ENCODE results near the gene SIM2.
"Not testable (repeated sequence)": the region's sequence is repeated elsewhere in the genome, so short reads cannot be mapped to it uniquely, and the experiment has no call there.

SIM2 gene

DNA sequence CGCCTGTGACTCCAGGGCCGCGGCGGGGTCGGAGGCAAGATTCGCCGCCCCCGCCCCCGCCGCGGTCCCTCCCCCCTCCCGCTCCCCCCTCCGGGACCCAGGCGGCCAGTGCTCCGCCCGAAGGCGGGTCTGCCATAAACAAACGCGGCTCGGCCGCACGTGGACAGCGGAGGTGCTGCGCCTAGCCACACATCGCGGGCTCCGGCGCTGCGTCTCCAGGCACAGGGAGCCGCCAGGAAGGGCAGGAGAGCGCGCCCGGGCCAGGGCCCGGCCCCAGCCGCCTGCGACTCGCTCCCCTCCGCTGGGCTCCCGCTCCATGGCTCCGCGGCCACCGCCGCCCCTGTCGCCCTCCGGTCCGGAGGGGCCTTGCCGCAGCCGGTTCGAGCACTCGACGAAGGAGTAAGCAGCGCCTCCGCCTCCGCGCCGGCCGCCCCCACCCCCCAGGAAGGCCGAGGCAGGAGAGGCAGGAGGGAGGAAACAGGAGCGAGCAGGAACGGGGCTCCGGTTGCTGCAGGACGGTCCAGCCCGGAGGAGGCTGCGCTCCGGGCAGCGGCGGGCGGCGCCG, at the start of gene SIM2:
SIM2 (plus strand) TSS at position 135 of the 565 bp plus-strand sequence. CDS start 632 bp downstream, outside the sequence.
- ATAC-seq, result no peak

DNA sequence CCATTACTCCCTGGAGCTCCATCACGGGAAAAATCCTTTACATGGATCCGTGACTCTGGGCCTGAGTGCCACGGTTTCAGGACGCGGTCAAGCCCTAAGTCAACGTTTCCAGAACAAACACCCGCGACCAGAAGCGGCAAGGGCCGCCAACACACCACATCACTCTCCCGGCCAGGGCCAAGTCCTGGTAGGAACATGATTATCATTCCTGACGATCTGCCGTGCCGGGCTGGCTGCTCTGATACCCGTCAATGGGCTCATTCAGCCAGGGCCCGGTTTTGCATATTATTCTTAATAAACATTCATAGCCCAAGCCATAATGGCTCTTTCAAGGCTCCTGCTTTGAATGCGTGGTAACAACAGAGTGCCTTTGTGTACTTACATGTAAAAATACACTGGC, 44.6 kb upstream of the SIM2 start:
- no peak for ATAC-seq

DNA sequence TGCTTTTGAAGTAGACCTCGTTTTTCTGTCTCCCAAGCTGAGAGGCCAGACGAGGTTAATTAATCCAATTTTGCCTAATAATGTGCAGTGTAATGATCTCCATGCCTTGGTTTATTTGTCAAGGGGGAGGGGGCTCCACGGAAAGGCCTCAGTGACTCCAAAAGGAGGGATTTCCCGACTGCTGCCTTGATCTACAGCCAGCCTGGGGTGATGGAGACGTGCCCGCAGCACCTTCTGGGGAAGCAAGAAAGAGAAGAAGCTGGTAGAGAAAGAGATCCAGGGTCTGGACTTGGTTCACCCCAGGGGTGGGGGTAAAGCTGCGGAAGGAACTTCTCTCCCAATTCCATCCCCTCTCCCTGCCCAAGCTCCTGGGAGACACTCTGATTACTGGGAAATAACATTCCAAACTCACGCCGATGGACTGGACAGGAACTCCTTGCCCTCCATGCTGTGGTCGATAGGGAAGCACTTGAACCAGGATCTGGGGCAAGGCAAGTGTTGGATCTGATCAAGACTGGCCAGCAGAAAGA, 44.1 kb upstream of the SIM2 start:
- no peak for ATAC-seq

DNA sequence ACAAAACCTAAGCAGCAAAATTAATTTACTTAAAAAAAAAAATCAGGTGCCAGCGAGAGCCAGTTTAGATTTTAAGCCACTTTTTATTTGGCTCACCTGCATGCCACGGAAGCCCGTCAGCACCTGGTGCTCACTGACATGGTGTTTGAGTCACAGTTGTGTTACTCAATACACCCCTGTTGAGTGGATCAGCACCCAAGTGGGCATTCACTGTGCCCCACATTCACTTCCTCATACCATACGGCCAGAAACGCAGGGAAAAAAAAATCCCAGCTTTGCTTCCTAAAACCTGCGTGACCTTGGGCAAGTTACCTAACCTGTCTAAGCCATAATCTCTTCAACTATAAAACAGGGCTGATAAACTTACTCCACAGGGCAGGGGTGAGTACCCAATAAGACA, 42.8 kb upstream of the SIM2 start:
- ATAC-seq, result no peak

GRCh38 chr21:36657290-36657689, 41.6 kb upstream of the SIM2 start:
- not testable (repeated sequence) for ATAC-seq

DNA sequence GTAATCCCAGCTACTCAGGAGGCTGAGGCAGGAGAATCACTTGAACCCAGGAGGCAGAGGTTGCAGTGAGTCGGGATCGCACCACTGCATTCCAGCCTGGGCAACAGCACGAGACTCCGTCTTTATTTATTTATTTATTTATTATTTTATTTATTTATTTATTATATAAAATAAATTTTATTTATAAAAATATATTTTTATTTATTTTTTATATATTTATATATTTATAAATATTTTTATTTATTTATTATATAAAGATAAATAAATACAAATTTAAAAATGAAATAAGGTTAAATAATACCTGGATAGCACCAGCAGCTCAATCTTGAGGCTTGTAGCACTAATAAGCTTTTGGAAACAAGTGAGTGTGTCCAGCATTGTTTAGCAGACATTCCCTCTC, 40.9 kb upstream of the SIM2 start:
- ATAC-seq, result no peak

DNA sequence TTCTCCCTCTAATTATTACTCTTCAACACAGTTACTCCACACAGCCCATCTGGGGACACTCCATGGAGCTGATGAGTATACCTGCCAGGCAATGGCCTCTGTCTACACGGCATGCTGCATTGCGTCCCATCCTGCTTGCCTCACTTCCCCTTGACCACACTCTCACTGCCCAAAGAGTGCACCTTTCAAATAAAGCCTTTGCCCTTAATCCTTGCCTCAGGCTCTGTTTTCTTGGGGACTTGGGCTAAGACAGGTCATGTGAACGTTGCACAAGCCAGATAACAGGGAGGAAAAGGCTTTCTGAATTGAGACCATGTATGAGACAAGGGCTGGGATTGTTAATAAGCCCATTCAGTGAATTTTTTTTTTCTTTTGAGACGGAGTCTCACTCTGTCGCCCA, 40.0 kb upstream of the SIM2 start:
- no peak for ATAC-seq

DNA sequence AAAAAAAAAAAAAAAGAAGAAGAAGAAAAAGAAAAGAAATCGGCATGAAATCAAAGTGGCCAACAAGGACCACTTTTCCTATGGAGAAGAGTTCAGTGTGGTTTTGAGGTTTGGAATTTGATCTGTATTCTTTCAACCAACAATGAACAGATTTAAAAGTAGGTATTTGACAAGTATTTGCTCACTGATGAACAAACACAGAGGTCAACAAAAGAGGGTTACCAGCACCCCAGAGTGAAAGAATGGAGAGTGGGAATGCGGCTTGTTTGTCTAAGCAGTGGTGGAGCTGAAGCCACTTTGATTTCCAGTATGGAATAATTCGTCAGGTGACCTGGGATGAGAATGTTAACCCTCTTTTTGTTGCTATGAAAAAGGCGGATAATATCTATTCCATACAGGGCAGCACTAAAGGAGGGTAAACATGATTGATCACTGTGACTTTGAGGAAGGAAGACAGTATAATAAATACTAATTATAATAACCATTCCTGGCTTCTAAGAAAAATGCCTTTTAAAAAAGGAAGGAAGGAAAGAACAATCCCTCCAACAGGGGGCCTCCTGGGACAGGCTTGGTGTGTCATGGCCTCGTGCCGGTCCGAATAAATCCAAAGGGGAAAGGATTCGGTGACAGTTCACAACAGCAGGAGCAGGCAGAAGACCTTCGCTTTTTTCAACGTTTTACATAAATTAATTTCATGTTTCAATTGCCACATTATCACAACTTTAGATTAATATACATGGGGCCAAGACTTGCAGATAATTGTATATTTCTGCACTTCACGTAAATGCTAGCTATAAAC, 37.2 kb upstream of the SIM2 start:
- ATAC-seq, result no peak

GRCh38 chr21:36663033-36663855, 35.7 kb upstream of the SIM2 start:
- ATAC-seq, result no peak

DNA sequence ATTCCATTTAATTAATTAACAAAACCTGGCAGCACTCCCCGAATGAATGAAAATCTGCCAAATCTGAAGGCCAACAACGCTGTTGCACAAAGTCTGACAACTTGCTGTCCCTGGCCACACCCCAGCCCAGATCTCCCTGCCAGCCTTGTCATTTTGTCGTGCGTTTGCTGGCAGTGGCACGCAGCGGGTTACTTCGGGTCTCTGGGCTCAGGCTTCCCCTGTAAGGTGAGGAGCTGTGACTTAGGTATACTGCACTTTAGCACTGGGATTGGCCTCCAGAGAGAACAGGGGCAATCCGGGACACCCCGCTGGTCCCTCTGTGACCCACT, 34.3 kb upstream of the SIM2 start:
- no peak for ATAC-seq

GRCh38 chr21:36665806-36666205, 33.1 kb upstream of the SIM2 start:
- no peak for ATAC-seq

- ATAC-seq, result no peak
Observed at GRCh38 chr21:36668713-36669112, 30.2 kb upstream of the SIM2 start.

- no peak for ATAC-seq
Observed at GRCh38 chr21:36671836-36672235, 27.1 kb upstream of the SIM2 start.

DNA sequence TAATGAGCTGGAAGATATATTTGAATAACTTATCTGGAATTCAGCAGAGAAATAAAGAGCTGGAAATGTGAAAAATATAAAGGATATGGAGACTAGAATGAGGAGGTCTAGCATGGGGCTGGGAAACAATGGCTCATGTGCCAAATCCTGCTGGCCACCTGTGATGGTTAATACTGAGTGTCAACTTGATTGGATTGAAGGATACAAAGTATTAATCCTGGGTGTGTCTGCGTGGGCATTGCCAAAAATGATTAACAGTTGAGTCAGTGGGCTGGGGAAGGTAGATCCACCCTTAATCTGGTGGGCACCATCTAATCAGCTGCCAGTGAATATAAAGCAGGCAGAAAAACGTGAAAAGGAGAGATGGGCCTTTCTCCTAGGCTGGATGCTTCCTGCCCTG, 26.6 kb upstream of the SIM2 start:
- not testable (repeated sequence) for ATAC-seq

- no peak for ATAC-seq
Observed at GRCh38 chr21:36672737-36673136, 26.2 kb upstream of the SIM2 start.

DNA sequence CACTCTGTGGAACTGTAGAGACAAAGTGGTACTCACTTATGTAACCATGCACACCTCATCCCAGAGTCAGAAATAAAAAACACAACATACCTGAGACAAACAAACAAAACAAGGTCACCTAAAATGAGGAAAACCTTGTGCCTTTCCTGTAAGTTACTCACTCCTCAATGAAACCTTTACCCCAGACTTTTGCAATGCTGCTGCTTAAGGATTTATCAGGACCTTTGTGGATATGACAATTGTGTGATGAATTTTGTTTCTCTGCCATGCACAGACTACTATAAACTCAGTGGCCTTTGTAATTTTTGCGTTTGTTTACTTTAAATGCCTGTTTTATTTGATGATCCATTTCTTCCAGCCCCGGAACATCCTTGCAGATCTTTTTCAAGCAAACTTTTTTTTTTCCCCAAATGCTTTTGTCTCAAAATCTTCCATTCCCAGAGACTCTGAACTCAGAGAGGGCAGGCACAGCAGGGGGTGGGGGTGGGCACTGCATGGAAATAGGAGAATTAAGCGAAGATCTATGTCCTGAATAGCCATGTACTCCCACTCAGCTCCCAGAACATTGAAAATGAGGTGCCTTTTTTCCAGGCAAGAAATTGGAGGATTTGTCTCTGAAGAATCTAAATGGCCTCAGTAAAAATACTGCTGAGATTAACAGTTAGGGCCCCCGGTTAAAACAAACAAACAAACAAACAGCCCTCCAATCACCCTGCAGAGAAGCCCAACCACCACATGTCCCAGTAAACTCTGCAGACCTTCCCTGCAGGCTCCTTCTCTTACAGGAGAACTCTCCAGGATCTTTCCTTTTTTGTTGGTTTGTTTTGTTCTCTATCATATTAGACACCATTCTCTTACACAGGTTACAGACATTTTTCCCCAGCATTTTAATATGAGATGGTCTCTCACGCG, 22.6 kb upstream of the SIM2 start:
- ATAC-seq, result no peak

DNA sequence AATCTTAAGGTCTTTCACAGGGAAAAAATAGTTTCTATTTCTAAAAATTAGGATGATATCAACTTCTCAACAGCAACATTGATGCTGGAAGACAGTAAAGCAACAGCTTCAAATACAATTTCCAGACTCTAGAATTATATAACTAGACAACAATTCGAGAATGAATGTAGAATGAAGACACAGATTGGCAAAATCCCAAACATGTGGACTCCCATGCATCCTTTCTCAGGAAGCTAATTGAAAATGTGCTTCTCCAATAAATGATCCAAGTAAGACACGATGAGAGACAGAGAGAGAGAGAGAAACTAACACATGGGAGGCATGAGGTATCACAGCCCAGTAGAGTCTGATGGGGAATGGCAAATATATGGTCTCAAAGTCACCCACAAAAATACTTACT, 21.5 kb upstream of the SIM2 start:
- no peak for ATAC-seq

DNA sequence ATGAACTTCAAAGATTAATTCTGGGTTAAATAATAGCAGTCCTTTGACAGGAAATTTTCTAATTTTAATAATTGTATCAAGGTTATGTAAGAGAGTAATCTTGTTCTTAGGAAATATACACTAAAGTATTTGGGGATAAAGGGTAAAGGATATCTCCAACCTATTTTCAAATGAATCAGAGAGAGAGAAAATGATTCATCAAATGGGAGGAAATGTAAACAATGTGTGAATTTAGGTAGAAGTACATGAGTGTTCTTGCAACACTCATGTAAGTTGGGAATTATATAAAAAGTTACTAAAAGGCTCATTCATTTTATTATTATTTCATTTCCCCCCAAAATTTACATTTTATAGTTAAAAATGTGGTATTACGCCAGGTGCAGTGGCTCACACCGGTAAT, 20.4 kb upstream of the SIM2 start:
- ATAC-seq, result no peak

DNA sequence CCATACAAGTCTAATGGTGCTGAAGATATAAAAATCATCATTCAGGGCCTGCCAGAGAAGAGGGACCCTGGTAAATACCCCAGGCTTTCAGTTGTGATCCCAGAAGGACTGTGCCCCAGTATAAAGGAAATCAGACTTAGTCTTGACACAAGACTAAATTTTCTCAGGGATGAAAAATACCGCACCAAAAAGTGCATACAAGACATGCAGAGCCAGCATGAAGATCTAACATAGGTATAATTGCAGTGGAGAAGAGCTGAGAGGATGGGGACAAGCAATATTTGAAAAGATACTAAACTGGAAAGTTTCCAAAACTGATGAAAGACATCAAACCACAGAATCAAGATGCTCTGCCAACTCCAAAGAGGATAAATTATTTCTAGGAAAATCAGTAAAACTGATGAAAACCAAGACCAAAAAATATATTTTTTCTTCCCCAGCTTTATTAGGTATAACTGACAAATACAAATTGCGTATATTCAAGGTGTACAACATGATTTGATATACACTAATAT, 17.7 kb upstream of the SIM2 start:
- no peak for ATAC-seq

- ATAC-seq, result no peak
Observed at GRCh38 chr21:36684957-36685714, 13.8 kb upstream of the SIM2 start.

- no peak for ATAC-seq
Observed at GRCh38 chr21:36686955-36687354, 12.0 kb upstream of the SIM2 start.

DNA sequence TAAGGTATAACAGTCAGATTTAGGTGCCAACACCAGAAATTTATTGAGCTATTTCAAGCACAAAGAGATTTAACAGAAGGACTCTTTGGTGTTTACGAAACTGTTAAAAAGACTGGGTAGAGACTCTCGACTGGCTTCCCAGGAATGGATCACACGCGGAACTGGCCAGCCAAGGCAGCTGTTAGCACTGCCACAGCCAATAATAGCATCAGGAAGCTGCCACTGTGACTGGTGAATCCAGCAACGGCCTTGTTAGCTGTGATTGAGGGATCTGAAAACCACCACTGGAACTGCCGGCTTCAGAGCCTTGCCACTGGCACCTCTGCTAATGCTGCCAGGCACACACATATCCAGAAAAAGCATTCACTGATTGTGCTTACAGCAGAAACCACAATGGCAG, 10.6 kb upstream of the SIM2 start:
- ATAC-seq, result no peak

Data from activated CD4-positive, CD25-positive, alpha-beta regulatory T cell treated with anti-CD3 and anti-CD28 coated beads, Interleukin-2, amount 50 U/mL, for 24 hours (primary cell).